ENCODE data around the gene CA4. TPM values are rescaled to one million over a fixed set of nuclear protein-coding genes. Genes with fewer than 3 reads are reported as not detected.

CA4 gene
- total and polyA plus RNA-seq, 2 donors (not counting 1 experiment from before 2014, with no cell fraction given), result not detected

- no peak overlapping the region for H3K9ac ChIP-seq (ENCODE audit: low read length)
- no peak overlapping the region for H2AFZ ChIP-seq (ENCODE audit: insufficient read depth, low read depth, low read length, poor library complexity, severe bottlenecking)
- ChIA-PET POLR2A (no interaction called here), CTCF (no interaction called here)
- Mint-ChIP-seq H3K27ac (no peak overlapping the region), H3K4me1 (peaks cover 9% of the 10 kb centered on the region), H3K4me3 (no peak overlapping the region), H3K27me3 (peaks cover 6% of the 10 kb centered on the region), H3K9me3 (ENCODE audit: insufficient read depth) (no peaks in the 10 kb centered on the region)
- 94% methylated on average over 7 of the region's 7 CpGs for WGBS (ENCODE audit: insufficient coverage)
- no peaks in the 10 kb centered on the region for H3K79me2 ChIP-seq (ENCODE audit: control insufficient read depth, insufficient read depth, low read length)
- no peaks in the 10 kb centered on the region for H3K4me1 ChIP-seq (ENCODE audit: control insufficient read depth in 2 of 2, insufficient read depth in 2 of 2, low read length in 2 of 2)
- no peak for TF ChIP-seq CTCF (IDR thresholded peaks at IDR 0.05)
- no peak for TF ChIP-seq EZH2 (IDR thresholded peaks at IDR 0.05; ENCODE audit: borderline replicate concordance, insufficient read depth, low read depth, low read length, poor library complexity, severe bottlenecking)
- H4K20me1 ChIP-seq (ENCODE audit: control insufficient read depth, insufficient read depth, low read length, poor library complexity, severe bottlenecking), result no peaks in the 10 kb centered on the region
- no peak overlapping the region for H3K4me3 ChIP-seq (ENCODE audit: control extremely low read depth in 1 of 5, extremely low read depth in 1 of 5, insufficient read depth in 1 of 5, low read depth in 2 of 5, low read length in 4 of 5)
- intact Hi-C loops (cut with micrococcal nuclease), result no loop called here
- H3K27me3 ChIP-seq (replicated peaks in 1 of 4; ENCODE audit: control extremely low read depth in 1 of 4, control insufficient read depth in 3 of 4, insufficient read depth in 4 of 4, low read length in 3 of 4), result no peaks in the 10 kb centered on the region
- no peak overlapping the region for H3K27ac ChIP-seq (ENCODE audit: low read length in 2 of 2)
- no peaks in the 10 kb centered on the region for H3K36me3 ChIP-seq (replicated peaks in 1 of 2; ENCODE audit: control extremely low read depth in 1 of 2, control insufficient read depth in 1 of 2, extremely low read depth in 1 of 2, insufficient read depth in 2 of 2, low read length in 1 of 2)
- ATAC-seq (ENCODE audit: low read depth) (no peak), DNase-seq (no peak)
- H3K4me2 ChIP-seq (replicated peaks; ENCODE audit: low read depth, low read length, poor library complexity, severe bottlenecking), result no peak overlapping the region
- H3K9me3 ChIP-seq (ENCODE audit: control extremely low read depth in 1 of 3, control insufficient read depth in 2 of 3, insufficient read depth in 1 of 3, low read length in 2 of 3), result no peaks in the 10 kb centered on the region
Observed at GRCh38 chr17:60168654-60169053, 18.9 kb downstream of the CA4 start.

GRCh38 chr17:60169921-60170817 is 20.4 kb downstream of the CA4 start:
- ChIA-PET CTCF (interaction anchor here (0.6 to 1.9 kb wide), 3 partner anchors 8 to 572 kb away, joined by 3 to 5 read pairs (median 4); no protein-coding TSS in a partner anchor), POLR2A (no interaction called here)
- TF ChIP-seq CTCF (IDR thresholded peaks at IDR 0.05) (no peak), EZH2 (IDR thresholded peaks at IDR 0.05; ENCODE audit: borderline replicate concordance, insufficient read depth, low read depth, low read length, poor library complexity, severe bottlenecking) (no peak)
- Histone ChIP-seq H3K27ac (ENCODE audit: low read length in 2 of 2) (no peak overlapping the region), H3K36me3 (replicated peaks in 1 of 2; ENCODE audit: control extremely low read depth in 1 of 2, control insufficient read depth in 1 of 2, extremely low read depth in 1 of 2, insufficient read depth in 2 of 2, low read length in 1 of 2) (no peaks in the 10 kb centered on the region), H3K4me2 (replicated peaks; ENCODE audit: low read depth, low read length, poor library complexity, severe bottlenecking) (no peak overlapping the region), H3K79me2 (ENCODE audit: control insufficient read depth, insufficient read depth, low read length) (no peaks in the 10 kb centered on the region), H3K4me1 (ENCODE audit: control insufficient read depth in 2 of 2, insufficient read depth in 2 of 2, low read length in 2 of 2) (no peaks in the 10 kb centered on the region), H3K9ac (ENCODE audit: low read length) (no peak overlapping the region), H3K27me3 (replicated peaks in 1 of 4; ENCODE audit: control extremely low read depth in 1 of 4, control insufficient read depth in 3 of 4, insufficient read depth in 4 of 4, low read length in 3 of 4) (no peaks in the 10 kb centered on the region), H4K20me1 (ENCODE audit: control insufficient read depth, insufficient read depth, low read length, poor library complexity, severe bottlenecking) (no peaks in the 10 kb centered on the region), H3K4me3 (ENCODE audit: control extremely low read depth in 1 of 5, extremely low read depth in 1 of 5, insufficient read depth in 1 of 5, low read depth in 2 of 5, low read length in 4 of 5) (no peak overlapping the region), H3K9me3 (ENCODE audit: control extremely low read depth in 1 of 3, control insufficient read depth in 2 of 3, insufficient read depth in 1 of 3, low read length in 2 of 3) (no peaks in the 10 kb centered on the region), H2AFZ (ENCODE audit: insufficient read depth, low read depth, low read length, poor library complexity, severe bottlenecking) (no peak overlapping the region)
- no peak overlapping the region for H3K4me3 Mint-ChIP-seq
- H3K9me3 Mint-ChIP-seq (ENCODE audit: insufficient read depth), result no peaks in the 10 kb centered on the region
- intact Hi-C loops (cut with micrococcal nuclease), result no loop called here
- no peak for DNase-seq
- H3K4me1 Mint-ChIP-seq, result peaks cover 9% of the 10 kb centered on the region
- no peak for ATAC-seq (ENCODE audit: low read depth)
- H3K27me3 Mint-ChIP-seq, result peaks cover 6% of the 10 kb centered on the region
- 94% methylated on average over 8 of the region's 10 CpGs for WGBS (ENCODE audit: insufficient coverage)
- H3K27ac Mint-ChIP-seq, result no peak overlapping the region
